Pancreas (tissue), 10 donors: ENCODE results near the gene DNAJC16. TPM values are rescaled to one million over a fixed set of nuclear protein-coding genes. Genes with fewer than 3 reads are reported as not detected.

Source experiments
- ATAC-seq, 4 donors: fragments of 200-7000 bp; cut with Tn5 transposase; one replicate each; pipeline versions ENCODE4 v1.8.0 to v1.9.1; 2020; ENCODE audit warnings: mild to moderate bottlenecking in 4 of 4, moderate library complexity in 4 of 4
- DNase-seq, 6 donors: peaks; one replicate each; pipeline ENCODE4 v3.0.0-alpha.2; 2020
- FAIRE-seq: peaks from 2 replicates; lab custom pipeline; 2012; peaks lifted over from hg19 to GRCh38; lab: Jason Lieb, UNC
- H3K27ac ChIP-seq, 4 donors: fragments of 200-600 bp; sonication (generic); 1 replicate in 3 of 4; 2 replicates in 1 of 4; pipeline versions ENCODE4 v1.5.0 to v1.8.0; 2020
- H3K27me3 ChIP-seq, 4 donors: fragments of 200-600 bp; one replicate each; pipeline ENCODE4 v1.8.0; 2021
- H3K36me3 ChIP-seq, 3 donors: fragments of 200-600 bp; sonication (generic) in 1 of 3; one replicate each; pipeline versions ENCODE4 v1.5.0 to v1.8.0; 2020 to 2021
- H3K4me1 ChIP-seq, 3 donors: fragments of 200-600 bp; one replicate each; pipeline ENCODE4 v1.8.0; 2021
- H3K4me3 ChIP-seq, 4 donors: fragments of 200-600 bp; sonication (generic) in 2 of 4; one replicate each; pipeline versions ENCODE4 v1.5.0 to v1.8.0; 2020 to 2021
- H3K9me3 ChIP-seq, 4 donors: fragments of 200-600 bp; one replicate each; pipeline ENCODE4 v1.8.0; 2021
- WGBS, 2 donors: extraction: QIAGEN DNeasy Blood & Tissue Kit; methylation state at CpG; one replicate each; pipeline ENCODE4 v1.1.7; 2013; 5-methylcytosine and 5-hydroxymethylcytosine counted together
- intact Hi-C, 3 donors: fragments of 100-400 bp; cut with DNase I; formaldehyde crosslinking; loops; one replicate each; pipeline versions ENCODE4 v1.11.1 to v1.14.2; 2022
- polyA plus RNA-seq, 2 donors: library from polyadenylated mRNA; stranded (reverse); fragments of 200-250 nt; gene quantifications; one replicate each; pipeline ENCODE4 v1.2.3, GENCODE V29; 2013
- total RNA-seq, 6 donors: library from RNA; stranded (reverse); fragmentation: NEBNext Ultra II Directional in 4 of 6; extraction: Animal tissue kit (Norgen Biotek cat#: 25700) in 4 of 6; gene quantifications; one replicate each; pipeline versions ENCODE4 v1.2.1 to v1.2.4, GENCODE V29; 2021 to 2023
- TF ChIP-seq, protein P1 (sequence below), 4 donors: fragments of 200-600 bp; sonication (generic) in 3 of 4; IDR thresholded peaks; one replicate each; pipeline versions ENCODE4 v1.5.0 to v1.8.0; 2021; ENCODE audit warnings: antibody characterized with exemption in 4 of 4
- donor health status: healthy with polysubstance abuse.
- donor health status: DM: no; HTN: no; CAD: no; lungs with moderate emphysema.
- donor health status: DM: no; HTN: no; CAD: no.
- donor health status: control.
- donor health status: control.
- donor health status: Bipolar disorder and iron deficiency.
- donor health status: DM: yes; HTN: yes; CAD: no.
- donor health status: DM: no; HTN: no; CAD: no.
- donor health status: DM: no; HTN: no; CAD: no.
- donor health status: DM: yes; HTN: yes; CAD: no.

Gene DNAJC16
- total and polyA plus RNA-seq, 8 donors, result 5.0 to 16.2 (median 9.9) TPM

GRCh38 chr1:15618077-15618654 is 91.5 kb downstream of the DNAJC16 start:
- no peaks in the 10 kb centered on the region for H3K27me3 ChIP-seq
- TF ChIP-seq, protein P1, sequence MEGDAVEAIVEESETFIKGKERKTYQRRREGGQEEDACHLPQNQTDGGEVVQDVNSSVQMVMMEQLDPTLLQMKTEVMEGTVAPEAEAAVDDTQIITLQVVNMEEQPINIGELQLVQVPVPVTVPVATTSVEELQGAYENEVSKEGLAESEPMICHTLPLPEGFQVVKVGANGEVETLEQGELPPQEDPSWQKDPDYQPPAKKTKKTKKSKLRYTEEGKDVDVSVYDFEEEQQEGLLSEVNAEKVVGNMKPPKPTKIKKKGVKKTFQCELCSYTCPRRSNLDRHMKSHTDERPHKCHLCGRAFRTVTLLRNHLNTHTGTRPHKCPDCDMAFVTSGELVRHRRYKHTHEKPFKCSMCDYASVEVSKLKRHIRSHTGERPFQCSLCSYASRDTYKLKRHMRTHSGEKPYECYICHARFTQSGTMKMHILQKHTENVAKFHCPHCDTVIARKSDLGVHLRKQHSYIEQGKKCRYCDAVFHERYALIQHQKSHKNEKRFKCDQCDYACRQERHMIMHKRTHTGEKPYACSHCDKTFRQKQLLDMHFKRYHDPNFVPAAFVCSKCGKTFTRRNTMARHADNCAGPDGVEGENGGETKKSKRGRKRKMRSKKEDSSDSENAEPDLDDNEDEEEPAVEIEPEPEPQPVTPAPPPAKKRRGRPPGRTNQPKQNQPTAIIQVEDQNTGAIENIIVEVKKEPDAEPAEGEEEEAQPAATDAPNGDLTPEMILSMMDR (IDR thresholded peaks at IDR 0.05), result no peak
- no peaks in the 10 kb centered on the region for H3K9me3 ChIP-seq
- peak overlapping the region; percentile 53 to 95 (median 90) for H3K4me3 ChIP-seq
- no peak for DNase-seq
- H3K4me1 ChIP-seq, result peaks cover 15 to 48% (median 36%) of the 10 kb centered on the region in 3 donors
- peak; percentile 2 to 41 (median 28) for ATAC-seq
- H3K27ac ChIP-seq, result peak overlapping the region; percentile 88 to 98 (median 96)
- WGBS, 2 donors, result 1% methylated on average over 8 of the region's 8 CpGs
- no peak for FAIRE-seq
- intact Hi-C loops, result no loop called here
- no peaks in the 10 kb centered on the region for H3K36me3 ChIP-seq

GRCh38 chr1:15618655-15619525 is 92.2 kb downstream of the DNAJC16 start:
- Histone ChIP-seq H3K4me1 (peaks cover 15 to 49% (median 36%) of the 10 kb centered on the region in 3 donors), H3K36me3 (no peaks in the 10 kb centered on the region), H3K4me3 (peak overlapping the region; percentile 53 to 95 (median 90)), H3K9me3 (no peaks in the 10 kb centered on the region), H3K27ac (peak overlapping the region; percentile 88 to 98 (median 96)), H3K27me3 (no peaks in the 10 kb centered on the region)
- peak; percentile 16 to 45 (median 28) for ATAC-seq
- intact Hi-C loops, result no loop called here
- DNase-seq, result peak in 1 of 6 donors; percentile 23
- TF ChIP-seq, protein P1 (IDR thresholded peaks at IDR 0.05), result no peak
- 60 to 66% methylated on average over 26 of the region's 26 CpGs for WGBS, 2 donors
- FAIRE-seq, result no peak

GRCh38 chr1:15620155-15620545 is 93.5 kb downstream of the DNAJC16 start:
- TF ChIP-seq, protein P1 (IDR thresholded peaks at IDR 0.05), result no peak
- no peak overlapping the region for H3K4me3 ChIP-seq
- H3K9me3 ChIP-seq, result no peaks in the 10 kb centered on the region
- no peak for ATAC-seq
- H3K4me1 ChIP-seq, result peaks cover 15 to 51% (median 43%) of the 10 kb centered on the region in 3 donors
- intact Hi-C loops, result no loop called here
- FAIRE-seq, result no peak
- WGBS, 2 donors, result 36 to 53% methylated on average over 1 of the region's 1 CpG
- H3K27ac ChIP-seq, result peak overlapping the region in 2 of 4 donors; percentile 88 to 97
- H3K36me3 ChIP-seq, result no peaks in the 10 kb centered on the region
- no peak for DNase-seq
- H3K27me3 ChIP-seq, result no peaks in the 10 kb centered on the region

GRCh38 chr1:15620902-15621682 is 94.4 kb downstream of the DNAJC16 start:
- DNase-seq (no peak), FAIRE-seq (no peak), ATAC-seq (no peak)
- 93% methylated on average over 7 of the region's 7 CpGs for WGBS, 2 donors
- H3K36me3 ChIP-seq, result no peaks in the 10 kb centered on the region
- peaks cover 15 to 51% (median 49%) of the 10 kb centered on the region in 3 donors for H3K4me1 ChIP-seq
- TF ChIP-seq, protein P1 (IDR thresholded peaks at IDR 0.05), result no peak
- H3K27ac ChIP-seq, result no peak overlapping the region
- no peak overlapping the region for H3K4me3 ChIP-seq
- H3K9me3 ChIP-seq, result no peaks in the 10 kb centered on the region
- intact Hi-C loops, result no loop called here
- no peaks in the 10 kb centered on the region for H3K27me3 ChIP-seq
